Spinal cord (tissue), 10 donors: Measurements from ENCODE around the gene CALCOCO2. TPM values are rescaled to one million over a fixed set of nuclear protein-coding genes. Genes with fewer than 3 reads are reported as not detected.
A peak's percentile ranks its signal among the peaks of the same experiment; 100 is the strongest.
"Not testable (repeated sequence)": the region's sequence is repeated elsewhere in the genome, so short reads cannot be mapped to it uniquely, and the experiment has no call there.

Experiments
- DNase-seq, 6 donors: peaks; one replicate each; pipeline versions ENCODE4 v3.0.0 to v3.0.0-alpha.2; 2013 to 2015; ENCODE audit warnings: low spot score in 6 of 6, low read depth in 4 of 6
- H3K27ac ChIP-seq: one replicate; pipeline ENCODE4 v1.5.1; 2013; ENCODE audit warnings: low read depth, low read length, control low read depth
- H3K27me3 ChIP-seq: one replicate; pipeline ENCODE4 v1.6.1; 2013; ENCODE audit warnings: low read length; ENCODE audit not compliant: control insufficient read depth, insufficient read depth
- H3K36me3 ChIP-seq: one replicate; pipeline ENCODE4 v1.6.1; 2013; ENCODE audit warnings: low read length; ENCODE audit not compliant: control insufficient read depth, insufficient read depth
- H3K4me1 ChIP-seq: one replicate; pipeline ENCODE4 v1.6.1; 2013; ENCODE audit warnings: low read length; ENCODE audit not compliant: control insufficient read depth, insufficient read depth
- H3K4me3 ChIP-seq: one replicate; pipeline ENCODE4 v1.5.1; 2013; ENCODE audit warnings: low read depth, low read length, control low read depth
- H3K9me3 ChIP-seq: one replicate; pipeline ENCODE4 v1.6.1; 2013; ENCODE audit warnings: low read length; ENCODE audit not compliant: control insufficient read depth, insufficient read depth
- WGBS: methylation state at CpG from one replicate; pipeline ENCODE4 v1.1.5; 2013; ENCODE audit warnings: missing lambda C conversion rate; ENCODE audit not compliant: insufficient coverage; 5-methylcytosine and 5-hydroxymethylcytosine counted together
- polyA plus RNA-seq, 2 donors: library from polyadenylated mRNA; unstranded; fragments of 120-200 nt; gene quantifications; one replicate each; pipeline ENCODE4 v1.2.1, GENCODE V29; 2013; ENCODE audit not compliant: insufficient read length in 2 of 2
- total RNA-seq, 2 donors: library from RNA; depleted of rRNA in 1 of 2; stranded (reverse); fragments of 120-200 nt in 1 of 2; fragments of >200 nt in 1 of 2; gene quantifications; one replicate each; pipeline versions ENCODE4 v1.2.3 to v1.2.4, GENCODE V29; 2013 to 2014
- donor health status: healthy.

CALCOCO2 gene
- total and polyA plus RNA-seq, 4 donors = 37.3 to 59.0 (median 43.5) TPM

GRCh38 chr17:48819466-48819865, 11.4 kb upstream of the CALCOCO2 start:
- H3K4me1 ChIP-seq = peaks cover 20% of the 10 kb centered on the region
- no peak overlapping the region for H3K27ac ChIP-seq
- H3K9me3 ChIP-seq = no peaks in the 10 kb centered on the region
- no peak overlapping the region for H3K4me3 ChIP-seq
- peaks cover 10% of the 10 kb centered on the region for H3K27me3 ChIP-seq
- DNase-seq = no peak
- 91% methylated on average over 11 of the region's 11 CpGs for WGBS
- H3K36me3 ChIP-seq = no peaks in the 10 kb centered on the region

DNA sequence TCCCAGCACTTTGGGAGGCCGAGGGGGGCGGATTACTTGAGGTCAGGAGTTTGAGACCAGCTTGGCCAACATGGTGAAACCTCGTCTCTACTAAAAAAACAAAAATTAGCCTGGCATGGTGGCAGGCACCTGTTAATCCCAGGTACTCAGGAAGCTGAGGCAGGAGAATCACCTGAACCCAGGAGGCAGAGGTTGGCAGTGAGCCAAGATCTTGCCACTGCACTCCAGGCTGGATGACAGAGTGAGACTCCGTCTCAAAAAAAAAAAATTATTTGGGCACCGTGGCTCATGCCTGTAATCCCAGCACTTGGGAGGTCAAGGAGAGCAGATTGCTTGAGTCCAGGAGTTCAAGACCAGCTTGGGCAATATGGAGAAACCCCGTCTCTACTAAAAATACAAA, 9.9 kb upstream of the CALCOCO2 start:
- not testable (repeated sequence) for H3K27ac ChIP-seq, H3K4me3 ChIP-seq, H3K9me3 ChIP-seq, DNase-seq, H3K36me3 ChIP-seq
- 95% methylated on average over 3 of the region's 6 CpGs for WGBS
- H3K27me3 ChIP-seq = peaks cover 10% of the 10 kb centered on the region
- H3K4me1 ChIP-seq = peaks cover 20% of the 10 kb centered on the region

DNA sequence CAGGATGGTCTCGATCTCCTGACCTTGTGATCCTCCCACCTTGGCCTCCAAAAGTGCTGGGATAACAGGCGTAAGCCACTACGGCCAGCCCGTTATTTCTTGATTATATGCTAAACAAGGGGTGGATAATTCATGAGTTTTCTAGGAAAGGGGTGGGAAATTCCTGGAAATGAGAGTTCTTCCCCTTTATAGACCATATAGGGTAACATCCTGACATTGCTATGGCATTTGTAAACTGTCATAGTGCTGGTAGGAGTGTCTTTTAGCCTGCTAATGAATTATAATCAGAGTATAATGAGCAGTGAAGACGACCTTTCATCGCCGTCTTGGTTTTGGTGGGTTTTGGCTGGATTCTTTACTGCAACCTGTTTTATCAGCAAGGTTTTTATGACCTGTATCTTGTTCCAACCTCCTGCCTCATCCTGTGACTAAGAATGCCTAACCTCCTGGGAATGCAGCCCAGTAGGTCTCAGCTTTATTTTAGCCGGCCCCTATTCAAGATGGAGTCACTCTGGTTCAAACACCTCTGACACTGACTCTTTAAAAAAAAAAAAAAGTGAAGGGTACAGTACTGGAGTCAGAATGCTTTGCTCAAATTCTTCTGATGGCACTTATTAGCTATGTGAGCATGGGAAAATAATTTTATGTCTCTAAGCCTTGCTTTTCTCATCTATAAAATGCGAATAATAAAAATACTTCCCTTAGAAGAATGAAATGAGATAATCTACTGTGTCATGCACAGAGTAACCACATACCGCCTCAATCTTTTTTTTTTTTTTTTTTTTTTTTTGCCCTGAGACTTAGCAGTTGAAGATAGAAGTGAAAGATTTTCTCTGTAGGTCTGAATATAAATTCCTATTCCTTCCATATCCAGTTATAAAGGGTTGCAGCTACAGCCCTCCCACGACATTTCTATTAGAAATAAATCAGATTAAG, 5.1 kb upstream of the CALCOCO2 start:
- Histone ChIP-seq H3K4me3 (no peak overlapping the region), H3K27me3 (no peaks in the 10 kb centered on the region), H3K36me3 (no peaks in the 10 kb centered on the region), H3K9me3 (no peaks in the 10 kb centered on the region), H3K4me1 (peaks cover 4% of the 10 kb centered on the region), H3K27ac (no peak overlapping the region)
- DNase-seq = no peak
- 100% methylated on average over 1 of the region's 11 CpGs for WGBS

GRCh38 chr17:48831549-48831883, 681 bp downstream of the CALCOCO2 start:
- Histone ChIP-seq H3K36me3 (peaks cover under 1% of the 10 kb centered on the region), H3K4me1 (peaks cover 10% of the 10 kb centered on the region), H3K4me3 (peak overlapping the region; percentile 99), H3K27me3 (no peaks in the 10 kb centered on the region), H3K9me3 (no peaks in the 10 kb centered on the region), H3K27ac (peak overlapping the region; percentile 93)
- DNase-seq = no peak
- WGBS = 0% methylated on average over 1 of the region's 8 CpGs

GRCh38 chr17:48834973-48835372, 4.1 kb downstream of the CALCOCO2 start:
- H3K4me1 ChIP-seq = peaks cover 10% of the 10 kb centered on the region

GRCh38 chr17:48835971-48836370, 5.1 kb downstream of the CALCOCO2 start:
- no peaks in the 10 kb centered on the region for H3K27me3 ChIP-seq
- no peaks in the 10 kb centered on the region for H3K9me3 ChIP-seq
- no CpG with 5 or more reads among the region's 2 CpGs for whole genome bisulfite sequencing
- H3K4me3 ChIP-seq = no peak overlapping the region
- DNase-seq = no peak
- peaks cover 4% of the 10 kb centered on the region for H3K4me1 ChIP-seq
- H3K36me3 ChIP-seq = peaks cover 2% of the 10 kb centered on the region
- H3K27ac ChIP-seq = no peak overlapping the region

More at GRCh38 chr17:48834973-48835372, 4.1 kb downstream of the CALCOCO2 start:
- DNase-seq = no peak
- H3K9me3 ChIP-seq = no peaks in the 10 kb centered on the region
- H3K36me3 ChIP-seq = peaks cover 2% of the 10 kb centered on the region
- H3K27ac ChIP-seq = no peak overlapping the region
- H3K4me3 ChIP-seq = no peak overlapping the region
- H3K27me3 ChIP-seq = no peaks in the 10 kb centered on the region
- no CpG with 5 or more reads among the region's 2 CpGs for WGBS

DNA sequence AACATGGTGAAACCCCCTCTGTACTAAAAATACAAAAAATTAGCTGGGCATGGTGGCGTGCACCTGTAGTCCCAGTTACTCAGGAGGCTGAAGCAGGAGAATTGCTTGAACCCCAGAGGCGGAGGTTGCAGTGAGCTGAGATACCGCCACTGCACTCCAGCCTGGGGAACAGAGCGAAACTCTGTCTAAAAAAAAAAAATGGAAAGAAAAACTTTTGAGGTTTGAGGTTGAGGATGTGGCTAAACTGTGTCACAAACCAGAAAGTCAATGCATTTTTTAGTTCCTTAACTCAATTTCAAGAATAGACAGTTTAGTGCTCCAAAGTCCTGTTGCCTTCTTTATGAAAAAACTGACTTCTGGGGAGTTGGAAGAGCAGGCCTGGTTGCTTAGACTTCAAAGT, 6.6 kb downstream of the CALCOCO2 start:
- not testable (repeated sequence) for H3K27ac ChIP-seq, DNase-seq

DNA sequence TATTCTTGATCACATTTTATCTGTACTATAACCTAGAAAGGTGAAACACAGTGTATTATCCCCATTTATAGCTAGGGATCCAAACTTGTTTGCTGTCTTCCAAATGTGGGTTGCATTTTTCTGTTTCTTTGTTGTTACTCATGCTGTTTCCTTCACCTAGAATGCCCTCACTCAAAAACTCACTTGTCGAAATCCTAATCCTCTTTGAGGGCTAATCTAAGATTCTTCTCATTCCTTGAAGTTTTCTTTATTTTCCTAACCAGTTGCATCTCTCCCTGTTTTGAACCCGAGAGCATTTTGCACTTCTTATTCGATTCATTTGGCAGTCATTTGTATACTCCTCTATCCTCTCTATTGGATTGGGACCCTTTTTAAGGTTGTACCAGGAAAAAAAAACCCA, 9.6 kb downstream of the CALCOCO2 start:
- DNase-seq = no peak
- Histone ChIP-seq H3K9me3 (no peaks in the 10 kb centered on the region), H3K36me3 (peaks cover 19% of the 10 kb centered on the region), H3K27me3 (no peaks in the 10 kb centered on the region), H3K27ac (no peak overlapping the region), H3K4me3 (no peak overlapping the region), H3K4me1 (no peaks in the 10 kb centered on the region)
- 79% methylated on average over 1 of the region's 3 CpGs for WGBS

More for the DNA sequence above, 6.6 kb downstream of the CALCOCO2 start:
- not testable (repeated sequence) for H3K36me3 ChIP-seq, H3K4me1 ChIP-seq, H3K4me3 ChIP-seq, H3K9me3 ChIP-seq, H3K27me3 ChIP-seq
- WGBS = 100% methylated on average over 3 of the region's 4 CpGs

DNA sequence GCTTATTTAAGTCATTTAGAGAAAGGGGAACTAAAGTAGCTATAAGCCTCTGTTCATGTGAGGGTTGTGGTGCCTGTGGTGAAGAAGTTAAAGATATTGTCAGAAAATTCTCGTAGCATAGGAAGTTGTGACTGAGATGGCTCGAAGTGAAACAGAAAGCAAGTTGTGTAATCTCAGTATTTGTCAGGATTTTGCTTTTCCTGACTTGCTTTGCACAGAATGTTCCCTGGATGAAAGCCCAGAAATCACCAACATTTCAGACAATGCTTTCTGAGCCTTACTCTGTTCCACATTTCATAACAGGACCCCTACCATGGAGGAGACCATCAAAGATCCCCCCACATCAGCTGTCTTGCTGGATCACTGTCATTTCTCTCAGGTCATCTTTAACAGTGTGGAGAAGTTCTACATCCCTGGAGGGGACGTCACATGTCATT, 10.6 kb downstream of the CALCOCO2 start:
- no peaks in the 10 kb centered on the region for H3K4me1 ChIP-seq
- peak overlapping the region; percentile 59 for H3K27ac ChIP-seq
- H3K27me3 ChIP-seq = no peaks in the 10 kb centered on the region
- H3K4me3 ChIP-seq = no peak overlapping the region
- no peaks in the 10 kb centered on the region for H3K9me3 ChIP-seq
- WGBS = no CpG with 5 or more reads among the region's 3 CpGs
- DNase-seq = peak in 1 of 6 donors; percentile 43
- peaks cover 21% of the 10 kb centered on the region for H3K36me3 ChIP-seq

- Histone ChIP-seq H3K27me3 (no peaks in the 10 kb centered on the region), H3K9me3 (no peaks in the 10 kb centered on the region), H3K4me3 (no peak overlapping the region), H3K36me3 (peaks cover 19% of the 10 kb centered on the region), H3K27ac (no peak overlapping the region), H3K4me1 (no peaks in the 10 kb centered on the region)
- 100% methylated on average over 1 of the region's 3 CpGs for WGBS
- DNase-seq = no peak
Observed at GRCh38 chr17:48842746-48843145, 11.9 kb downstream of the CALCOCO2 start.
